Fibroblast of lung (primary cell): Measurements from ENCODE around the gene CDYL2. TPM values are rescaled to one million over a fixed set of nuclear protein-coding genes. Genes with fewer than 3 reads are reported as not detected.
A peak's percentile ranks its signal among the peaks of the same experiment; 100 is the strongest.

Source experiments
- DNase-seq, 2 donors: peaks; one replicate each; pipeline versions ENCODE4 v3.0.0 to v3.0.0-alpha.2; 2010; ENCODE audit warnings: low read depth in 2 of 2
- H2AFZ ChIP-seq: 2 replicates; pipeline ENCODE4 v1.5.1; 2012; ENCODE audit warnings: low read length, control low read depth, inconsistent platforms
- H3K27ac ChIP-seq: 2 replicates; pipeline ENCODE4 v1.5.1; 2011; ENCODE audit warnings: low read length, control low read depth; ENCODE audit not compliant: insufficient read depth
- H3K27me3 ChIP-seq: 2 replicates; pipeline ENCODE4 v1.5.1; 2011; ENCODE audit warnings: mild to moderate bottlenecking, low read length; ENCODE audit not compliant: control insufficient read depth, insufficient read depth
- H3K36me3 ChIP-seq: 2 replicates; pipeline ENCODE4 v1.5.1; 2011; ENCODE audit warnings: low read length; ENCODE audit not compliant: control insufficient read depth, insufficient read depth
- H3K4me1 ChIP-seq: 2 replicates; pipeline ENCODE4 v1.5.1; 2011; ENCODE audit warnings: low read length; ENCODE audit not compliant: control insufficient read depth, insufficient read depth; ENCODE audit errors: extremely low read depth
- H3K4me2 ChIP-seq: 2 replicates; pipeline ENCODE4 v1.5.1; 2011; ENCODE audit warnings: low read length, control low read depth; ENCODE audit not compliant: insufficient read depth; ENCODE audit errors: extremely low read depth
- H3K4me3 ChIP-seq, 4 experiments: fragments of 200-600 bp in 1 of 4; sonication (generic) in 1 of 4; replicated peaks in 1 of 4; 2 replicates each; pipeline ENCODE4 v1.5.1; 2011 to 2016; ENCODE audit warnings: low read length in 4 of 4, low read depth in 3 of 4, mild to moderate bottlenecking in 3 of 4, control low read depth in 2 of 4, inconsistent platforms in 1 of 4, mixed read lengths in 1 of 4; ENCODE audit not compliant: insufficient read depth in 1 of 4; ENCODE audit errors: control extremely low read depth in 1 of 4
- H3K79me2 ChIP-seq: 2 replicates; pipeline ENCODE4 v1.5.1; 2012; ENCODE audit warnings: mild to moderate bottlenecking, low read length, inconsistent platforms; ENCODE audit not compliant: control insufficient read depth, insufficient read depth
- H3K9ac ChIP-seq: 2 replicates; pipeline ENCODE4 v1.5.1; 2011; ENCODE audit warnings: mild to moderate bottlenecking, low read length, control low read depth; ENCODE audit not compliant: insufficient read depth
- H3K9me3 ChIP-seq: 2 replicates; pipeline ENCODE4 v1.5.1; 2012; ENCODE audit warnings: low read depth, low read length; ENCODE audit not compliant: control insufficient read depth, insufficient read depth
- H4K20me1 ChIP-seq: 2 replicates; pipeline ENCODE4 v1.5.1; 2011; ENCODE audit warnings: low read length; ENCODE audit not compliant: control insufficient read depth, insufficient read depth; ENCODE audit errors: extremely low read depth
- CTCF ChIP-seq, 2 donors: IDR thresholded peaks in 1 of 2; conservative IDR thresholded peaks in 1 of 2; 1 replicate in 1 of 2; 2 replicates in 1 of 2; pipeline ENCODE4 v1.5.1; 2011 to 2012; ENCODE audit warnings: low read length in 2 of 2, control low read depth in 1 of 2, inconsistent platforms in 1 of 2, low read depth in 1 of 2, mild to moderate bottlenecking in 1 of 2
- EZH2 ChIP-seq: IDR thresholded peaks from 2 replicates; pipeline ENCODE4 v1.5.1; 2012; ENCODE audit warnings: low read length, control low read depth, mild to moderate bottlenecking; ENCODE audit errors: missing control alignments
- polyA plus RNA-seq, 2 donors: library from polyadenylated mRNA; depleted of rRNA in 1 of 2; stranded (reverse) in 1 of 2; unstranded in 1 of 2; fragments of >200 nt; gene quantifications; 2 replicates each; pipeline ENCODE4 v1.2.1, GENCODE V29; 2011 to 2012; ENCODE audit warnings: missing spikeins in 1 of 2
- total RNA-seq: library from RNA; depleted of rRNA; stranded (reverse); fragments of >200 nt; gene quantifications from 2 replicates; pipeline ENCODE4 v1.2.1, GENCODE V29; 2014

Gene CDYL2
- total and polyA plus RNA-seq, 2 donors (not counting 1 experiment from before 2014, with no cell fraction given): 1.1 to 3.5 TPM

DNA sequence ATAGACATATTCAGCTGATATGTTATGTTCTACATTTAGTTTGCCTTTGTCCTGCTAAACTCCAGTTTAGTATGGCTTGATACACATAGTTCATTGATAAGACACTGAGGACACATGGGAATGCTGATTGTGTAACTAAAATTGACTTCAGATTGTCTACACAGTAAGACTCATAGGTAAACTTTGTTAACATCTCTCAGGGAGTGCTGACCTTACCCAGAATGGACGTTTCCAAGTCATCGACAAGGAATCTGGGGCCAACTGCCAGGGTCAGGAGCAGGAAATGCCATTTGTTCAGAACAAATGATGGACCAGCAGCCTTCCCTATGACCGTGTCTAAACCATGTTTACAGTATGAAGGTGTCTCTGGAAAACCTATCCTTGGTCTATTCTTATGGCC is 204.9 kb downstream of the CDYL2 start:
- H3K4me3 ChIP-seq: no peak overlapping the region
- TF ChIP-seq CTCF (conservative IDR thresholded peaks at IDR 0.05 in 1 of 2, IDR thresholded peaks at IDR 0.05 in 1 of 2; ENCODE audit: low read depth in 1 of 2, low read length in 2 of 2) (no peak), EZH2 (no peak)
- H3K27me3 ChIP-seq: no peaks in the 10 kb centered on the region
- H3K4me1 ChIP-seq: peaks cover 5% of the 10 kb centered on the region
- no peak overlapping the region for H3K9ac ChIP-seq
- DNase-seq: peak; percentile 5 to 59
- no peak overlapping the region for H3K27ac ChIP-seq
- no peaks in the 10 kb centered on the region for H3K36me3 ChIP-seq
- no peak overlapping the region for H2AFZ ChIP-seq
- no peaks in the 10 kb centered on the region for H4K20me1 ChIP-seq
- no peaks in the 10 kb centered on the region for H3K79me2 ChIP-seq
- H3K9me3 ChIP-seq: no peaks in the 10 kb centered on the region
- no peak overlapping the region for H3K4me2 ChIP-seq

GRCh38 chr16:80596507-80597207 is 207.7 kb downstream of the CDYL2 start:
- no peak for TF ChIP-seq EZH2
- TF ChIP-seq CTCF (conservative IDR thresholded peaks at IDR 0.05 in 1 of 2, IDR thresholded peaks at IDR 0.05 in 1 of 2; ENCODE audit: low read depth in 1 of 2, low read length in 2 of 2): no peak
- Histone ChIP-seq H3K9me3 (no peaks in the 10 kb centered on the region), H3K36me3 (no peaks in the 10 kb centered on the region), H3K9ac (no peak overlapping the region), H3K4me3 (no peak overlapping the region), H2AFZ (no peak overlapping the region), H3K27me3 (no peaks in the 10 kb centered on the region), H3K79me2 (no peaks in the 10 kb centered on the region), H4K20me1 (no peaks in the 10 kb centered on the region), H3K4me1 (peaks cover 5% of the 10 kb centered on the region), H3K27ac (no peak overlapping the region), H3K4me2 (no peak overlapping the region)
- no peak for DNase-seq

DNA sequence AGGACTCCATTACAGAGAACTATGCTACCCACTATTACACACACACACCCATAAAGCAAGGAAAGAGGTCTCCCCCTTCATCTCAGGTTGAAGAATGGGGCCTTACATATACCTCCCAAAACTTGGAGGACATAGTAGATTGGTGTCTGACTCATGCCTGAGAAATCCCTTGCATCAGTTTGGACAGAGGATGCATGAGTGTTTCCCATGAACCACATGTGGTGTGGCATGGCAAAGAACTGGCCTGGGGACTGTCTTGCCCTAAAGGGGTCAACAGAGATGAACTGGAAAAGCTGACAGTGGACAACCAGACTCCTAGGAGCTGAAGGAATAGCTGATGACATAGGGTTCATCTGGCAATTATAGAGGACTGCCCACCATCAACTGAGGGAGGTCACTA is 209.6 kb downstream of the CDYL2 start:
- peaks cover 5% of the 10 kb centered on the region for H3K4me1 ChIP-seq
- peak in 1 of 2 donors; percentile 19 for DNase-seq
- TF ChIP-seq EZH2: no peak
- TF ChIP-seq CTCF (conservative IDR thresholded peaks at IDR 0.05 in 1 of 2, IDR thresholded peaks at IDR 0.05 in 1 of 2; ENCODE audit: low read depth in 1 of 2, low read length in 2 of 2): no peak
- no peaks in the 10 kb centered on the region for H3K27me3 ChIP-seq
- H2AFZ ChIP-seq: no peak overlapping the region
- H3K9me3 ChIP-seq: no peaks in the 10 kb centered on the region
- H3K4me3 ChIP-seq: no peak overlapping the region
- no peak overlapping the region for H3K9ac ChIP-seq
- no peaks in the 10 kb centered on the region for H3K79me2 ChIP-seq
- H3K4me2 ChIP-seq: no peak overlapping the region
- H4K20me1 ChIP-seq: no peaks in the 10 kb centered on the region
- no peaks in the 10 kb centered on the region for H3K36me3 ChIP-seq
- H3K27ac ChIP-seq: no peak overlapping the region
